Amygdala (tissue), 56 donors: ENCODE data around the gene ZNF235.
"Not testable (repeated sequence)": the region's sequence is repeated elsewhere in the genome, so short reads cannot be mapped to it uniquely, and the experiment has no call there.

Experiments
- DNase-seq, 56 donors: peaks; one replicate each; lab custom pipeline; 2025; lab: John Stamatoyannopoulos, UW

Gene ZNF235

GRCh38 chr19:44258136-44258535 lies 46.7 kb downstream of the ZNF235 start:
- DNase-seq, result no peak

DNA sequence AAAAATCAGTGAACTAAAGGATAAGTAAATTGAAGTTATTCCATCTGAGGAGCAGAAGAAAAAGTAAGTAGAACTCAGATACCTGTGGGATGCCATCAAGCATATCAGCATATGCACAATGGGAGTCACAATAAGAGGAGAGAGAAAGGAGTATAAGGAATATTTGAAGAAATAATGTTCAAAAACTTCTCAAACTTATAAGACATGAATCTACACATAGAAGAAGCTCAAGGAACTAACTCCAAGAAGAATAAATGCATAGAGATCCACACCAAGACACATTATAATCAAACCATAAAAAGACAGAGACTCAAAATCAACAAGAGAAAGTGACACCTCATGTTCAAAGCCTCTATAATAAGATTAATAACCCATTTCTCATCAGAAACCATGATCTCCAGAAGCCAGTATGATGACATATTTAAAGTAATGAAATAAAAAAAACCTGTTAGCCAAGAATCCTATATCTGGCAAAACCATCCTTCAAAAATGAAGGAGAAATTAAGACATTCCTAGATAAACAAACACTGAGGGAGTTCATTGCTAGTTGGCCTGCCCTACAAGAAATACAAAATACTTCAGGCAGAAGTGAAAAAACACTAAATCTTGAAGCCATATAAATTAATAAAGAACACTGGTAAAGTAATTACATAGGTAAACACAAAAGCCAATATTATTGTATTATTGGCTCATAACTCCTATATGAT lies 49.0 kb downstream of the ZNF235 start:
- no peak for DNase-seq

DNA sequence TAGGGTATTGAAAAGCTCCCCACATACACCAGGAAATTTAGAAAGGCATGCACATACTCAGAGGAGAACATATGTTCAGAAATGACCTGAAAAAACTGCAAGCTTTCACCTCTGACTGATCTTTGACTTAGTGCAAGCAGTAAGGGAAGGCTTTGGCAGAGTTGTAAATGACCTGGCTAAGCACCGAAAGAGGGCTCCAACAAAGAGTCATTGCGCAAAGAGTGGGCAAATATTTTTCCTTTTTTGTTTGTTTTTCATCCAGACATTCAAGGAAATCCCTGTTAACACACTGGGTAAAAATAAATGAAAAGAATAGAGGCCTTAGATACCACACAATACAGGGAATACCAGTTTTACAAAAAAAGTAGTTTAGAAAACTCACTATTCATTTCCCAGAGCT lies 50.3 kb downstream of the ZNF235 start:
- DNase-seq, result no peak

DNA sequence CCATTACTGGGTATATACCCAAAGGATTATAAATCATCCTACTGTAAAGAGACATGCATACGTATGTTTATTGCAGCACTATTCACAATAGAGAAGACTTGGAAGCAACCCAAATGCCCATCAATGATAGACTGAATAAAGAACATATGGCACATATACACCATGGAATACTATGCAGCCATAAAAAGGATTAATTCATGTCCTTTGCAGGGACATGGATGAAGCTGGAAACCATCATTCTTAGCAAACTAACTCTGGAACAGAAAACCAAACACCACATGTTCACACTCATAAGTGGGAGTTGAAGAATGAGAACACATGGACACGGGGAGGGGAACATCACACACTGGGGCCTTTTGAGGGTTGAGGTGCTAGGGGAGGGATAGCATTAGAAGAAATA lies 51.4 kb downstream of the ZNF235 start:
- DNase-seq, result not testable (repeated sequence)

GRCh38 chr19:44252332-44252731 lies 52.5 kb downstream of the ZNF235 start:
- DNase-seq, result not testable (repeated sequence)

DNA sequence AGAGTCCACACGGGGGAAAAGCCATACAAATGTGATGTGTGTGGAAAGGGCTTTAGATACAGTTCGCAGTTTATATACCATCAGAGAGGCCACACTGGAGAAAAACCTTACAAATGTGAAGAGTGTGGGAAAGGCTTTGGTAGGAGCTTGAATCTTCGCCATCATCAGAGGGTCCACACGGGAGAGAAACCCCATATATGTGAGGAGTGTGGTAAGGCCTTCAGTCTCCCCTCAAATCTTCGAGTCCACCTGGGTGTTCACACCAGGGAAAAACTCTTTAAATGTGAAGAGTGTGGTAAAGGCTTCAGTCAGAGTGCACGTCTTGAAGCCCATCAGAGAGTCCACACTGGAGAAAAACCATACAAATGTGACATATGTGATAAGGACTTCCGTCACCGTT lies 68.4 kb downstream of the ZNF235 start:
- DNase-seq, result no peak
